Stomach (tissue), 9 donors: Measurements from ENCODE around the gene FAM53C. TPM values are rescaled to one million over a fixed set of nuclear protein-coding genes. Genes with fewer than 3 reads are reported as not detected.

Source experiments
- DNase-seq, 2 donors: peaks; one replicate each; pipeline versions ENCODE4 v3.0.0 to v3.0.0-alpha.2; 2013 to 2019
- H3K27ac ChIP-seq, 5 donors: fragments of 200-600 bp in 4 of 5; sonication (generic) in 4 of 5; one replicate each; pipeline ENCODE4 v1.5.1; 2013 to 2019; ENCODE audit warnings: mild to moderate bottlenecking in 1 of 5, moderate library complexity in 1 of 5
- H3K27me3 ChIP-seq, 3 donors: fragments of 200-600 bp; sonication (generic); one replicate each; pipeline ENCODE4 v1.5.1; 2017 to 2019; ENCODE audit warnings: mixed run types in 1 of 3
- H3K36me3 ChIP-seq, 4 donors: fragments of 200-600 bp; sonication (generic); 1 replicate in 3 of 4; 2 replicates in 1 of 4; pipeline ENCODE4 v1.5.1; 2016 to 2019
- H3K4me1 ChIP-seq, 4 donors: fragments of 200-600 bp; sonication (generic); one replicate each; pipeline ENCODE4 v1.5.1; 2016 to 2019
- H3K4me3 ChIP-seq, 4 donors: fragments of 200-600 bp; sonication (generic) in 3 of 4; one replicate each; pipeline ENCODE4 v1.5.1; 2016 to 2019; ENCODE audit warnings: mild to moderate bottlenecking in 1 of 4
- H3K9me3 ChIP-seq, 4 donors: fragments of 200-600 bp; sonication (generic); one replicate each; pipeline ENCODE4 v1.5.1; 2016 to 2019
- CTCF ChIP-seq, 7 experiments: fragments of 450-650 bp in 4 of 7; fragments of 200-600 bp in 3 of 7; sonication (generic) in 3 of 7; IDR thresholded peaks; one replicate each; pipeline ENCODE4 v1.5.1; 2016 to 2019; ENCODE audit warnings: antibody characterized with exemption in 7 of 7, control low read depth in 2 of 7, mild to moderate bottlenecking in 1 of 7
- EP300 ChIP-seq: sonication (generic); formaldehyde crosslinking; IDR thresholded peaks from one replicate; pipeline ENCODE4 v1.6.1; 2017; ENCODE audit warnings: antibody characterized with exemption
- POLR2A ChIP-seq, 4 donors: fragments of 450-650 bp; IDR thresholded peaks; one replicate each; pipeline ENCODE4 v1.6.1; 2016; ENCODE audit warnings: antibody characterized with exemption in 4 of 4, control low read depth in 2 of 4, mild to moderate bottlenecking in 1 of 4, moderate library complexity in 1 of 4
- POLR2AphosphoS5 ChIP-seq, 3 donors: sonication (generic); formaldehyde crosslinking; IDR thresholded peaks; one replicate each; pipeline ENCODE4 v1.6.1; 2016; ENCODE audit warnings: antibody characterized with exemption in 3 of 3
- WGBS, 5 donors: extraction: QIAGEN DNeasy Blood & Tissue Kit in 3 of 5; methylation state at CpG; one replicate each; pipeline versions ENCODE4 v1.1.5 to v1.1.7; 2013 to 2018; 5-methylcytosine and 5-hydroxymethylcytosine counted together
- intact Hi-C: fragments of 100-400 bp; cut with DNase I; formaldehyde crosslinking; loops from one replicate; pipeline ENCODE4 v1.15.1; 2023; ENCODE audit warnings: low total_unique reads
- polyA plus RNA-seq, 3 donors: library from polyadenylated mRNA; stranded (reverse); fragments of 200-250 nt; gene quantifications; one replicate each; pipeline ENCODE4 v1.2.3, GENCODE V29; 2013
- total RNA-seq, 5 donors: library from RNA; depleted of rRNA; stranded (reverse); fragments of >200 nt; gene quantifications; one replicate each; pipeline versions ENCODE4 v1.1.0 to v1.2.3, GENCODE V29; 2014 to 2016
- donor health status: healthy with polysubstance abuse.
- donor health status: Bipolar disorder and iron deficiency.
- donor health status: healthy.

Gene FAM53C
- total and polyA plus RNA-seq, 8 donors, result 0.29 to 43.3 (median 15.3) TPM

DNA sequence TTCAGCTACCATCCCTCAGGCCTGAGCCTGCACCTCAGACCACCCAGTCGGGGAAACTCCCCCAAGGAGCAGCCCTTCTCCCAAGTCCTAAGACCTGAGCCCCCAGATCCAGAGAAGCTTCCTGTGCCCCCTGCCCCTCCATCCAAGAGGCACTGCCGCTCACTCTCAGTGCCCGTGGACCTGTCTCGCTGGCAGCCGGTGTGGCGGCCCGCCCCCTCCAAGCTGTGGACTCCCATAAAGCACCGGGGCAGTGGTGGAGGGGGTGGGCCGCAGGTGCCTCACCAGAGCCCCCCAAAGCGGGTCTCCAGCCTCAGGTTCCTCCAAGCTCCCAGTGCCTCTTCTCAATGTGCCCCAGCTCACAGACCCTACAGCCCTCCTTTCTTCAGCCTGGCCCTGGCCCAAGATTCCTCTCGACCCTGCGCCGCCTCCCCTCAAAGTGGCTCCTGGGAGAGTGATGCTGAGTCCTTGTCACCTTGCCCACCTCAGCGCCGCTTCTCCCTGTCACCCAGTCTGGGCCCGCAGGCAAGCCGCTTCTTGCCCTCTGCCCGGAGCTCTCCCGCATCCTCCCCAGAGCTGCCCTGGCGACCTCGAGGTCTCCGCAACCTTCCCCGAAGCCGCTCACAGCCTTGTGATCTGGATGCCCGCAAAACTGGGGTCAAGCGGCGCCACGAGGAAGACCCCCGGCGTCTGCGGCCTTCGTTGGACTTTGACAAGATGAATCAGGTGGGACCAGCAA lies 7.0 kb downstream of the FAM53C start:
- H3K36me3 ChIP-seq, result peaks cover 50 to 92% (median 85%) of the 10 kb centered on the region in 4 donors
- WGBS, 5 donors, result 95 to 98% (median 97%) methylated on average over 31 to 32 of the region's 32 CpGs

GRCh38 chr5:138346889-138347288 lies 8.8 kb downstream of the FAM53C start:
- H3K36me3 ChIP-seq, result peaks cover 44 to 82% (median 76%) of the 10 kb centered on the region in 4 donors
- no peaks in the 10 kb centered on the region for H3K27me3 ChIP-seq
- no peak overlapping the region for H3K27ac ChIP-seq
- peaks cover 0 to 1% (median 0%) of the 10 kb centered on the region in 4 donors for H3K9me3 ChIP-seq
- TF ChIP-seq CTCF (IDR thresholded peaks at IDR 0.05) (no peak), EP300 (no peak), POLR2AphosphoS5 (IDR thresholded peaks at IDR 0.05) (no peak), POLR2A (IDR thresholded peaks at IDR 0.05) (no peak)
- no peak for DNase-seq
- peaks cover 0 to 11% (median 0%) of the 10 kb centered on the region in 4 donors for H3K4me1 ChIP-seq
- H3K4me3 ChIP-seq, result no peak overlapping the region
- intact Hi-C loops, result no loop called here
- WGBS, 5 donors, result 93 to 96% (median 95%) methylated on average over 14 of the region's 14 CpGs

More for the DNA sequence above, 7.0 kb downstream of the FAM53C start:
- Histone ChIP-seq H3K9me3 (no peaks in the 10 kb centered on the region), H3K27me3 (no peaks in the 10 kb centered on the region), H3K4me1 (peaks cover 12 to 29% (median 16%) of the 10 kb centered on the region in 4 donors), H3K27ac (no peak overlapping the region), H3K4me3 (no peak overlapping the region)
- intact Hi-C loops, result no loop called here
- DNase-seq, result no peak
- TF ChIP-seq EP300 (no peak), POLR2A (IDR thresholded peaks at IDR 0.05) (no peak), POLR2AphosphoS5 (IDR thresholded peaks at IDR 0.05) (no peak), CTCF (IDR thresholded peaks at IDR 0.05) (no peak)

GRCh38 chr5:138349852-138350562 lies 11.9 kb downstream of the FAM53C start:
- no peak overlapping the region for H3K4me3 ChIP-seq
- H3K9me3 ChIP-seq, result peaks cover 0 to 6% (median 0%) of the 10 kb centered on the region in 4 donors
- H3K27me3 ChIP-seq, result no peaks in the 10 kb centered on the region
- H3K36me3 ChIP-seq, result peaks cover 34 to 51% (median 44%) of the 10 kb centered on the region in 4 donors
- H3K27ac ChIP-seq, result no peak overlapping the region
- intact Hi-C loops, result no loop called here
- H3K4me1 ChIP-seq, result peaks cover 8 to 15% (median 10%) of the 10 kb centered on the region in 4 donors
- TF ChIP-seq POLR2AphosphoS5 (IDR thresholded peaks at IDR 0.05) (no peak), POLR2A (IDR thresholded peaks at IDR 0.05) (no peak), EP300 (no peak), CTCF (IDR thresholded peaks at IDR 0.05) (no peak)
- 87 to 94% (median 89%) methylated on average over 1 of the region's 1 CpG for WGBS, 5 donors
- DNase-seq, result no peak

DNA sequence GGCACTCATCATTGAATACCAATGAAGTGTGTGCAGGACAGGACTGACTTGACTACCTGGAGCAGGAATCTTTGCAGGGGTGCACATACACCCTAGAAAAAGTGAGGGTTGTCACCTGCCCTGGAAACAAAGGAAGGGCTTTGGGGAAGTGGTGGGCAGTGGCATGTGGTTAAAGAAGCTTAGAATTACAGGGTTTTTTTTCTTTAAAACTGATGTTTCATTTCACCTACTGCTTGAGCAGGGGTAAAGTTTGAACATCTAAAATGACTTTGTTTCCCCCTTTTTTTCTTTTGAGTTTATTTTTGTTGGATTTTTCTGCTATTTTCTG lies 12.5 kb downstream of the FAM53C start:
- H3K4me3 ChIP-seq, result no peak overlapping the region
- no peaks in the 10 kb centered on the region for H3K27me3 ChIP-seq
- TF ChIP-seq CTCF (IDR thresholded peaks at IDR 0.05) (no peak), POLR2AphosphoS5 (IDR thresholded peaks at IDR 0.05) (no peak), EP300 (no peak), POLR2A (IDR thresholded peaks at IDR 0.05) (no peak)
- peaks cover 0 to 6% (median 0%) of the 10 kb centered on the region in 4 donors for H3K9me3 ChIP-seq
- H3K36me3 ChIP-seq, result peaks cover 29 to 46% (median 39%) of the 10 kb centered on the region in 4 donors
- DNase-seq, result no peak
- no peak overlapping the region for H3K27ac ChIP-seq
- peaks cover 10 to 20% (median 15%) of the 10 kb centered on the region in 4 donors for H3K4me1 ChIP-seq
- intact Hi-C loops, result no loop called here
